Limb (tissue), 2 donors: ENCODE measurements around the gene TMEM196.
A peak's percentile ranks its signal among the peaks of the same experiment; 100 is the strongest.

Experiments used
- DNase-seq, 2 donors: peaks; one replicate each; pipeline ENCODE4 v3.0.0-alpha.2; 2016; ENCODE audit errors: extremely low spot score in 2 of 2

TMEM196 gene

GRCh38 chr7:19772841-19773760 lies at the start of gene TMEM196:
Gene TMEM196, minus strand, starts transcription at chr7:19773617. Its CDS starts 921 bp downstream, at chr7:19772696.
- peak; percentile 26 to 75 for DNase-seq

GRCh38 chr7:19816128-19816527 lies 42.7 kb upstream of the TMEM196 start:
- DNase-seq = no peak

GRCh38 chr7:19815546-19815945 lies 42.1 kb upstream of the TMEM196 start:
- DNase-seq = no peak

GRCh38 chr7:19814776-19815175 lies 41.4 kb upstream of the TMEM196 start:
- peak in 1 of 2 donors; percentile 30 for DNase-seq

GRCh38 chr7:19811386-19811785 lies 38.0 kb upstream of the TMEM196 start:
- DNase-seq = no peak

GRCh38 chr7:19798986-19799385 lies 25.6 kb upstream of the TMEM196 start:
- no peak for DNase-seq

GRCh38 chr7:19783541-19783940 lies 10.1 kb upstream of the TMEM196 start:
- no peak for DNase-seq

GRCh38 chr7:19776981-19777380 lies 3.6 kb upstream of the TMEM196 start:
- no peak for DNase-seq

GRCh38 chr7:19775578-19775977 lies 2.2 kb upstream of the TMEM196 start:
- DNase-seq = no peak

- DNase-seq = peak in 1 of 2 donors; percentile 48
These were observed 1.1 kb downstream of the TMEM196 start for GRCh38 chr7:19772306-19772705.

- no peak for DNase-seq
These were observed 10.8 kb downstream of the TMEM196 start for GRCh38 chr7:19762631-19763030.

GRCh38 chr7:19754521-19755116 lies 18.8 kb downstream of the TMEM196 start:
- DNase-seq = no peak

GRCh38 chr7:19752020-19752419 lies 21.4 kb downstream of the TMEM196 start:
- DNase-seq = no peak

- DNase-seq = no peak
These were observed 23.8 kb downstream of the TMEM196 start for GRCh38 chr7:19749658-19750057.

- DNase-seq = peak in 1 of 2 donors; percentile 59
These were observed 25.6 kb downstream of the TMEM196 start for GRCh38 chr7:19747740-19748339.

- no peak for DNase-seq
These were observed 29.3 kb downstream of the TMEM196 start for GRCh38 chr7:19744075-19744474.

GRCh38 chr7:19728716-19729115 lies 44.7 kb downstream of the TMEM196 start:
- DNase-seq = peak in 1 of 2 donors; percentile 50

GRCh38 chr7:19725770-19726169 lies 47.6 kb downstream of the TMEM196 start:
- DNase-seq = no peak

GRCh38 chr7:19715499-19715898 lies 57.9 kb downstream of the TMEM196 start:
- DNase-seq = no peak

GRCh38 chr7:19713676-19714075 lies 59.7 kb downstream of the TMEM196 start:
- DNase-seq = peak; percentile 36 to 40

GRCh38 chr7:19709249-19709578 lies 64.2 kb downstream of the TMEM196 start:
- DNase-seq = no peak
